Upper lobe of left lung (tissue), 4 donors: ENCODE measurements around the gene EYA2.

ENCODE experiments used
- POLR2A ChIP-seq, 4 donors: fragments of 450-650 bp; IDR thresholded peaks; one replicate each; pipeline ENCODE4 v1.5.1; 2016 to 2017; ENCODE audit warnings: antibody characterized with exemption in 4 of 4, mild to moderate bottlenecking in 2 of 4
- POLR2AphosphoS5 ChIP-seq, 2 donors: sonication (generic); formaldehyde crosslinking; IDR thresholded peaks; one replicate each; pipeline ENCODE4 v1.5.1; 2017; ENCODE audit warnings: antibody characterized with exemption in 2 of 2
- TF ChIP-seq, protein P1 (sequence below), 6 experiments: fragments of 450-650 bp in 4 of 6; fragments of 200-600 bp in 2 of 6; sonication (generic) in 2 of 6; IDR thresholded peaks; one replicate each; pipeline ENCODE4 v1.5.1; 2016 to 2019; ENCODE audit warnings: antibody characterized with exemption in 6 of 6

DNA sequence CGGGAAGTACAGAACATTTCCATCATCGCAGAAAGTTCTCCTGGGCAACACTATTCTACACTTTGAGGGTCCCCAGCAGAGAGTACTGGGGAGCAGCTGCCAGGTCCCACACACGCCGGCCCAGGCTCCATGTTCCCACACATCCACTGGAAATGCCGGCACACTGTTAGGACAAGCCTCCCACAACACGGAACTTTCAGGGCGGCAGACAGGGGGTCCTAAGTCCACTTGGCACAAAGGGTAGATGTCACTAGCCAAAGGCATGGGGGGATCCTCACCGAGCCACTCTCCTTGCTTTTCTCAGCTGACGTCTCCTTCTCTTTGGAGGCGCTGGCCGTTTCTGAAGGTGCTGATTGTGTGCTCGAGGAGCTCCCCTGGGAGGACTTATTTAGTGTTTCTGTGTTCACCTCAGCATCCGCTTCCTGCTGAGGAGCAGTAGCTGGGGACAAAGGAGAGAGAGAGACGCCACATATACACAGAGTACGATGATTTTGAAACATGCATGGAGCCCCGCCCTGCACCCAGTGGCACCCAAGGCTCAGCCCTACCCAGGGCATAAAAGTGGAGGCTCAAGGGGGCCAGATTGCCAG lies 326.5 kb downstream of the EYA2 start:
- TF ChIP-seq, protein P1, sequence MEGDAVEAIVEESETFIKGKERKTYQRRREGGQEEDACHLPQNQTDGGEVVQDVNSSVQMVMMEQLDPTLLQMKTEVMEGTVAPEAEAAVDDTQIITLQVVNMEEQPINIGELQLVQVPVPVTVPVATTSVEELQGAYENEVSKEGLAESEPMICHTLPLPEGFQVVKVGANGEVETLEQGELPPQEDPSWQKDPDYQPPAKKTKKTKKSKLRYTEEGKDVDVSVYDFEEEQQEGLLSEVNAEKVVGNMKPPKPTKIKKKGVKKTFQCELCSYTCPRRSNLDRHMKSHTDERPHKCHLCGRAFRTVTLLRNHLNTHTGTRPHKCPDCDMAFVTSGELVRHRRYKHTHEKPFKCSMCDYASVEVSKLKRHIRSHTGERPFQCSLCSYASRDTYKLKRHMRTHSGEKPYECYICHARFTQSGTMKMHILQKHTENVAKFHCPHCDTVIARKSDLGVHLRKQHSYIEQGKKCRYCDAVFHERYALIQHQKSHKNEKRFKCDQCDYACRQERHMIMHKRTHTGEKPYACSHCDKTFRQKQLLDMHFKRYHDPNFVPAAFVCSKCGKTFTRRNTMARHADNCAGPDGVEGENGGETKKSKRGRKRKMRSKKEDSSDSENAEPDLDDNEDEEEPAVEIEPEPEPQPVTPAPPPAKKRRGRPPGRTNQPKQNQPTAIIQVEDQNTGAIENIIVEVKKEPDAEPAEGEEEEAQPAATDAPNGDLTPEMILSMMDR (IDR thresholded peaks at IDR 0.05), result no peak
- TF ChIP-seq POLR2A (IDR thresholded peaks at IDR 0.05), result no peak
- no peak for TF ChIP-seq POLR2AphosphoS5 (IDR thresholded peaks at IDR 0.05)
